ENCODE data around the gene PCNX1.
"Not testable (repeated sequence)": the region's sequence is repeated elsewhere in the genome, so short reads cannot be mapped to it uniquely, and the experiment has no call there.

The PCNX1 gene

GRCh38 chr14:70916300-70916699 is 9.0 kb downstream of the PCNX1 start:
- DNase-seq (ENCODE audit: low read depth in 2 of 2), result no peak

DNA sequence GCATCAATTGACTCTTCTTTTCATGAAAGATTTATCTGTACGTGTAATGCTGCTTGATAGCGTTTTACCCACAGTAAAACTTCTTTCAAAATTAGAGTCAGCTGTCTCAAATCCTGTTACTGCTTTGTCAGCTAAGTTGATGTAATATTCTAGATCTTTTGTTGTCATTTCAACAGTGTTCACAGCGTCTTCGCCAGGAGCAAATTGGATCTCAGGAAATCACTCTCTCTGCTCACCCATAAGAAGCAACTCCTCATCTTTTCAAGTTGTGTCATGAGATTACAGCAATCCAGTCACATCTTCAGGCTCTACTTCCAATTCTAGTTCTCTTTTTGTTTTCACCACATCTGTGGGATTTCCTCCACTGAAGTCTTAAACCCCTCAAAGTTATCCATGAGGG is 9.5 kb downstream of the PCNX1 start:
- no peak for DNase-seq (ENCODE audit: low read depth in 2 of 2)

- DNase-seq (ENCODE audit: low read depth in 2 of 2), result no peak
Observed at GRCh38 chr14:70917633-70918032, 10.4 kb downstream of the PCNX1 start.

GRCh38 chr14:70919774-70920173 is 12.5 kb downstream of the PCNX1 start:
- no peak for DNase-seq (ENCODE audit: low read depth in 2 of 2)

DNA sequence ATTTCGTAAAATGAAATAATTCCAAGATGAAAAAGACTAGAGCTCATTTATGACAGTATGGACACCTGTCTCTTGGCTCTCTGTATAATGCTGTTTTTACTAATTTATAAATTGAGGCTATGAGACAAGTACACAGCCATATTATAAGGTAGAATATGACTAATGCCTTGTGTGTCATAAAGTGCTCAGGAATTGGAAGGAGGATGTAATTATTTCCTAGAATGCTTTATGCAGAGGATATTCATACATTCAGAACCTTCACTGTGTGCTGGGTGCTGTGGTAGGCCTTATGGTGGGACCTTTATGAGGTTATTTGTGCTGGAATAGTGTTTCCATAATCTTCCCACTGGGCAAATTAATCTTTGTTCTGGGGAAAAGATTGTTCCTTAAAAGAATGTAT is 13.3 kb downstream of the PCNX1 start:
- DNase-seq (ENCODE audit: low read depth in 2 of 2), result no peak

DNA sequence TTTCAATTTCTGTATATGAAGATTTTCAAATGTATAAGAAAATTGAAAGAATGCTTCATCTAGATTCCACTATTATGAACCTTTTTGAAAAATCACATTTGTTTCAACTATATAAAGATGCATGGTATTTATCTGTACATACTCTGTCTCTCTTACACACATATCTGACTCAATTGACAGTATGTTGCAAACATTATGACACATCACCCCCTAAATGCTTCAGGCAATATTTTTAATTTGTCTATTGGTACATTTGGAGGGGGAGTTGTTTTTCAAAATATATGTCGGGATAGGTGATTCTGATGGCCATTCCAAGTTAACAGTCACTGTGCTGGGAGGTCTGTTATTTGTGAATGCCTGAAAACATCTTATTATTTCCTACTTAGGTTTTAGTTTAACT is 14.4 kb downstream of the PCNX1 start:
- no peak for DNase-seq (ENCODE audit: low read depth in 2 of 2)

- no peak for DNase-seq (ENCODE audit: low read depth in 2 of 2)
Observed at GRCh38 chr14:70924521-70924920, 17.3 kb downstream of the PCNX1 start.

- no peak for DNase-seq (ENCODE audit: low read depth in 2 of 2)
Observed at GRCh38 chr14:70926235-70926830, 19.1 kb downstream of the PCNX1 start.

DNA sequence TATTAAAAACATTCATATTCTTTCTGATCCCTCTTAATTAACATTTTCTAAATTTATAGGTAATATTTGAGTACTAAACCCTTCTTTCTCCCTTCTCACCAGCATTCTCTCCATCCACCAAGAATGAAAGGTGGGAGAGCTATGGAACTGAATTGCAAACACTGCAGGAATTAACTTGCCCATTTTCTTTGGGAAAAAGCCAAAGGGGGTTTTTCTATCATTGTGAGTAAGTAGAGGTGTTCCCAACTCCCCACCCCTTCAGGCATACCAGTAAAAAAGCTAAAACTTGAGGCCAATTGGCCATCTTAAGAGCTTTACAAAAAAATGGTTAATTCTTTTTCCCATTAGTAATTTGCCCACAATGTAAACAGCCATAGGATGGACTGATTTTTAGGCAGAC is 23.7 kb downstream of the PCNX1 start:
- no peak for DNase-seq (ENCODE audit: low read depth in 2 of 2)

DNA sequence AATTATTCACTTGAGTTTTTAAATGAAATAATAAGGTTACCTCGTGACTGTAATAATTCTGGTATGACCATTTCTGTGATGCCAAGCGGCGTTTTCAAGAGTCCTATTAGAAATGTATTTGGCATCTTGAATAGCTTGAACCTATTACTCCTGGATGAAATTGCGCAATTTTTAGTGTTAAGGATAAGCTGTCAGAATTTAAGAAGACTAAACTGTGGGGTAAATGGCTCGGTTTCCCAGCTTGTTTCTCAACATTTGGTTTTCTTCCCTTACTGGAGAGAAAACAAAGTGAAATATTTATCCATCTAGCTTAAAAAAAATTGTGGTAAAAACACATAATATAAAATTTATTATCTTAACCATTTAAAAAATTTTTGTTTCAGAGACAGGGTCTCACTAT is 26.8 kb downstream of the PCNX1 start:
- DNase-seq (ENCODE audit: low read depth in 2 of 2), result no peak

GRCh38 chr14:70934502-70935134 is 27.4 kb downstream of the PCNX1 start:
- no peak for DNase-seq (ENCODE audit: low read depth in 2 of 2)

GRCh38 chr14:70935135-70935534 is 27.9 kb downstream of the PCNX1 start:
- no peak for DNase-seq (ENCODE audit: low read depth in 2 of 2)

DNA sequence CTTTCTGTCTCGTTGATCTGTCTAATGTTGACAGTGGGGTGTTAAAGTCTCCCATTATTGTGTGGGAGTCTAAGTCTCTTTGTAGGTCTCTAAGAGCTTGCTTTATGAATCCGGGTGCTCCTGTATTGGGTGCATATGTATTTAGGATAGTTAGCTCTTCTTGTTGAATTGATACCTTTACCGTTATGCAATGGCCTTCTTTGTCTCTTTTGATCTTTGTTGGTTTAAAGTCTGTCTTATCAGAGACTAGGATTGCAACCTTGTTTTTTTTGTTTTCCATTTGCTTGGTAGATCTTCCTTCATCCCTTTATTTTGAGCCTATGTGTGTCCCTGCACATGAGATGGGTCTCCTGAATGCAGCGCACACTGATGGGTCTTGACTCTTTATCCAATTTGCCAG is 32.4 kb downstream of the PCNX1 start:
- not testable (repeated sequence) for DNase-seq (ENCODE audit: low read depth in 2 of 2)

DNA sequence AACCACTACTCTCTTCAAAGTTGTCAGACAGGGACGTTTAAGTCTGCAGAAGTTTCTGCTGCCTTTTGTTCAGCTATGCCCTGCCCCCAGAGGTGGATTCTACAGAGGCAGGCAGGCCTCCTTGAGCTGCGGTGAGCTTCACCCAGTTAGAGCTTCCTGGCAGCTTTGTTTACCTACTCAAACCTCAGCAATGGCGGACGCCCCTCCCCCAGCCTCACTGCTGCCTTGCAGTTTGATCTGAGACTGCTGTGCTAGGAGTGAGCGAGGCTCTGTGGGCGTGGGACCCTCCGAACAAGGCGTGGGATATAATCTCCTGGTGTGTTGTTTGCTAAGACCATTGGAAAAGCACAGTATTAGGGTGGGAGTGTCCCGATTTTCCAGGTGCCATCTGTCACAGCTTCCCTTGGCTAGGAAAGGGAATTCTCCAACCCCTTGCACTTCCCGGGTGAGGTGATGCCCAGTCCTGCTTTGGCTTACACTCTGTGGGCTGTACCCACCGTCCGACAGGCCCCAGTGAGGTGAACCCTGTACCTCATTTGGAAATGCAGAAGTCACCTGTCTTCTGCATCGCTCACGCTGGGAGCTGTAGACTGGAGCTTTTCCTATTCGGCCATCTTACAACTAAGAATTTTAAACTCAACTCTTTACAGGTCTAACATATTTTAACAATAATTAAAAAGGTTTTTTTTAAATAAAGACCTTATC is 34.5 kb downstream of the PCNX1 start:
- peak in 1 of 2 donors; percentile 45 for DNase-seq (ENCODE audit: low read depth in 2 of 2)

DNA sequence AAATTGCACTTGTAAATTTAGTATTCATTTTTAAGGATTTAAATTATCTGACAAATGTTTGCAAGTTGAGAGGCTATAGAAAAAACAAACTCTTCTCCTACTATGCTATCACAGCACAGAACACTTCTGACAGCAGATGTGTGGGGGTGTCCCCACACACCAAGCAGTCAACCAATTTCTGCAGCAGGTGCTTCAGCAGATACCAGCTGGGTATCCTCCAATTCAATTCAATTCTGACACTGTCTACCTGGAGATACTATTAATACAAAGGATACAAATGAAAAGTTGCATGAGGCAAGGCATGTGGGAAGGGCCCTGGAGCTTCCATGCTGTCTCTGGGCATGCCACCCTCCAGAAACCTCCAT is 35.1 kb downstream of the PCNX1 start:
- no peak for DNase-seq (ENCODE audit: low read depth in 2 of 2)

- DNase-seq (ENCODE audit: low read depth in 2 of 2), result not testable (repeated sequence)
Observed at GRCh38 chr14:70942721-70943120, 35.5 kb downstream of the PCNX1 start.

- no peak for DNase-seq (ENCODE audit: low read depth in 2 of 2)
Observed at GRCh38 chr14:70943838-70944237, 36.6 kb downstream of the PCNX1 start.

DNA sequence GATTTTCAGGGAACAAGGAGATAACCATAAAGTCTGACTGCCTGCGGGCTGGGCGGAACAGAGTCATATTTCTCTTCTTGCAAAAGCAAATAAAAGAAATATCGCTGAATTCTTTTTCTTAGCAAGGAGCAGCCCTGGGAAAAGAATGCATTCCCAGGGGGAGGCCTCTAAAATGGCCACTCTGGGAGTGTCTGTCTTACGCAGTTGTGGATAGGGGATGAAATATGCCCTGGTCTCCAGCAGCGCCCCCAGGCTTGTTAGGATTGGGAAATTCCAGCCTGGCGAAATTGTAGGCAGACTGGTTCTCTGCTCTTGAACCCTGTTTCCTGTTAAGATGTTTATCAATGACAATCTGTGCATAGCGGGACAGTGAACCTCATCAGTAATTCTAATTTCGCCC is 40.5 kb downstream of the PCNX1 start:
- no peak for DNase-seq (ENCODE audit: low read depth in 2 of 2)

DNA sequence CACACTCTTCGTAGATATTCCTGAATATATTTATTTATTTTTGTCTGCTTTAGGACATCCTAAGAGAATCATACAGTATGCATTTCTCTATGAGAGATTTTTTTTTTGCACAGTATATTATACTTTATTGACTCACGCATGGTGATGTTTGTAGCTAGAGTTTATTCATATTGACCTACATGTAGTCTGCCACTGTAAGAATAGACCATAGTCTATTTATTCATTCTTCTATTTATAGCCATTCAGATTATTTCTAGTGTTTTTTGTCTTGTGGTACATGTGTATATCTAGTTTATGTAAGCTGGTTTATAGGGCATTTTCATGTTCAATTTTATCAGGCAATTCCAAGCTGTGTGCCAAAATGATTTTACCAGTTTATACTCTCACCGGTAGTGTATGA is 45.2 kb downstream of the PCNX1 start:
- DNase-seq (ENCODE audit: low read depth in 2 of 2), result no peak

DNA sequence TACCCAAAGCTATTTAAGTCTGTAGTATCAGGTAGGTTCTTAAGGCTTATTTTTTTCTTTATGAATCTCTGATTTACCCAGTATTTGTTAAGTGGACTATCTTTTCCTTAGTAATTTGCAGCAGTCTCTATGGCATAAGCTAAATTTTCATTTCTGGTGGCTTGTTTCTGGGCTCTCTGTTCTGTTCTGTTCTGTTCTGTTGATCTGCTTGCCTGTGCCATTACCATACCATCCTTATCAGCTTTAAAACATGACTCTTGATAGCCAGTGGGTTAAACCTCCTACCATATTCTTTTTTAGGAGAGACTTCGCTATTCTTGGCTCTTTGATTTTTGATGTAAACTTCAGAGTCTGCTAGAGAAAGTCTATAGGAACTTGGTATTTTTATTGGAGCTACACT is 46.8 kb downstream of the PCNX1 start:
- DNase-seq (ENCODE audit: low read depth in 2 of 2), result no peak

- peak; percentile 9 to 16 for DNase-seq (ENCODE audit: low read depth in 2 of 2)
Observed at GRCh38 chr14:70955543-70956480, 48.6 kb downstream of the PCNX1 start.

DNA sequence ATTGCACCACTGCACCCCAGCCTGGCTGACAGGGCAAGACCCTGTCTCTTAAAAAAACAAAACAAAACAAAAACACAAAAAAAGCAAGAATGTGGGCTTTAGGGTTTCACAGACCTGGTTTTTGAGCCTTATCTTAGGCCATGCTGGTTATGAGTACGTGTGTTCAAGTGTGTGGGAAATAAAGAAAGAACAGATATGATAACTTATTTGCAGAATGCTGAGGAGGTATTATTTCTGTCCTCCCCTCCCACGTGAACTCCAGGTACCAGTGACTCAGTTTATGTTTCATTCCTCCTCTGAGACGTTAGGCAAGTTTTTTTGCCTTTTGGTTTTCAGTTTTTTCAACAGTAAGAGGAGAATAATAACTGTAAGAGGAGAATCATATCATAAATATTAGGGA is 49.3 kb downstream of the PCNX1 start:
- DNase-seq (ENCODE audit: low read depth in 2 of 2), result no peak

All from stimulated activated CD8-positive, alpha-beta memory T cell treated with anti-CD3 and anti-CD28 coated beads, Interleukin-7, amount 100 ng/mL, for 1 hour (primary cell).